SU-DHL-6 (cell line): ENCODE results near the gene SDK2.

Experiments used
- EZH2phosphoT487 ChIP-seq: fragments of 200-600 bp; sonication (generic), shearing (Covaris generic); conservative IDR thresholded peaks from 2 replicates; pipeline ENCODE4 v1.6.1; 2018; ENCODE audit warnings: mild to moderate bottlenecking, antibody characterized with exemption, low read length, moderate library complexity, mixed read lengths
- TF ChIP-seq, protein P1 (sequence below): fragments of 200-600 bp; sonication (generic); IDR thresholded peaks from one replicate; pipeline ENCODE4 v1.5.1; 2017; ENCODE audit warnings: antibody characterized with exemption, mild to moderate bottlenecking, low read length, moderate library complexity; ENCODE audit not compliant: insufficient read depth, poor library complexity, severe bottlenecking

DNA sequence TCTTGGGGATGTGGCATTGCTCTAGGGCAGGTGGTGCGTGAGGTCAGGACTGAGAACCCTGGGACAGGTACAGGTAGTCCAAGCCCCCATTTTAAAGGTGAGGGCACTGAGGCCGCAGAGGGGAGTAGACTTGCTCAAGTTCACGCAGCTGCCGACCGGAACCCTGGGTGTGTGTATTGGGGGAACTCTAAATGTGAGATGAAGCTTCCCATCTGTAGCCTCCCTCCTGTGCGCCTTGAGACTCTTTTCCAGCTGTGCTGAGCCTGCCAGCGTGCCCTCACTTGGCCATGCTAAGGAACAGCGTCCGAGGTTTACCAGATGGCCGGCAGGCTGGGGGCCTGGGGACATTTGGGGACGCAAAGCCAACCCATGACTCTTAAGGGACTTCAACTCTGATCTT is 253.4 kb downstream of the SDK2 start:
- TF ChIP-seq, protein P1, sequence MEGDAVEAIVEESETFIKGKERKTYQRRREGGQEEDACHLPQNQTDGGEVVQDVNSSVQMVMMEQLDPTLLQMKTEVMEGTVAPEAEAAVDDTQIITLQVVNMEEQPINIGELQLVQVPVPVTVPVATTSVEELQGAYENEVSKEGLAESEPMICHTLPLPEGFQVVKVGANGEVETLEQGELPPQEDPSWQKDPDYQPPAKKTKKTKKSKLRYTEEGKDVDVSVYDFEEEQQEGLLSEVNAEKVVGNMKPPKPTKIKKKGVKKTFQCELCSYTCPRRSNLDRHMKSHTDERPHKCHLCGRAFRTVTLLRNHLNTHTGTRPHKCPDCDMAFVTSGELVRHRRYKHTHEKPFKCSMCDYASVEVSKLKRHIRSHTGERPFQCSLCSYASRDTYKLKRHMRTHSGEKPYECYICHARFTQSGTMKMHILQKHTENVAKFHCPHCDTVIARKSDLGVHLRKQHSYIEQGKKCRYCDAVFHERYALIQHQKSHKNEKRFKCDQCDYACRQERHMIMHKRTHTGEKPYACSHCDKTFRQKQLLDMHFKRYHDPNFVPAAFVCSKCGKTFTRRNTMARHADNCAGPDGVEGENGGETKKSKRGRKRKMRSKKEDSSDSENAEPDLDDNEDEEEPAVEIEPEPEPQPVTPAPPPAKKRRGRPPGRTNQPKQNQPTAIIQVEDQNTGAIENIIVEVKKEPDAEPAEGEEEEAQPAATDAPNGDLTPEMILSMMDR = no peak
- no peak for TF ChIP-seq EZH2phosphoT487
